ENCODE measurements around the gene CUL5.
"Not testable (repeated sequence)": the region's sequence is repeated elsewhere in the genome, so short reads cannot be mapped to it uniquely, and the experiment has no call there.

CUL5 gene

DNA sequence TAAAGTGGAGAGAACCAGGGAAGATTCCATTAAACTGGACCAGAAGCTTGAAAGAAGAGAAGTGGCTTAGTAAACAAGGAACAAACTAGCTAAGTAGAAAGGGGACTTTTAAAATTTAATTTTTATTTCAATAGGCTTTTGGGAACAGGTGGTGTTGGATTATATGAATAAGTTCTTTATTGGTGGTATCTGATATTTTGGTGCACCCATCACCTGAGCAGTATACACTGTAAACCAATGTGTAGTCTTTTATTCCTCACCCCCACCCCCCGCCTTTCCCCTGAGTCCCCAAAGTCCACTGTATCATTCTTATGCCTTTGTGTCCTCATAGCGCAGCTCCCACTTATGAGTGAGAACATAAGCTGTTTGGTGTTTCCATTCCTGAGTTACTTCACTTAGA is 120.1 kb downstream of the CUL5 start:
- Histone ChIP-seq H3K18ac (ENCODE audit: low read length) (no peak overlapping the region), H3K27ac (replicated peaks; ENCODE audit: low read length) (no peak overlapping the region), H3K9ac (ENCODE audit: low read depth, low read length, poor library complexity) (no peak overlapping the region), H3K4ac (ENCODE audit: low read length) (no peak overlapping the region), H3K23ac (ENCODE audit: low read depth, low read length, poor library complexity) (no peak overlapping the region), H3K79me1 (ENCODE audit: low read depth, low read length) (peaks cover 2% of the 10 kb centered on the region), H2BK12ac (ENCODE audit: low read length) (no peak overlapping the region), H2BK5ac (ENCODE audit: low read length) (no peak overlapping the region), H2BK15ac (ENCODE audit: low read length) (no peak overlapping the region), H3K4me3 (ENCODE audit: low read length in 2 of 2) (no peak overlapping the region), H3K4me2 (ENCODE audit: insufficient read depth, low read length, poor library complexity, severe bottlenecking) (no peak overlapping the region), H2AFZ (ENCODE audit: low read length) (no peak overlapping the region), H3K9me3 (replicated peaks in 1 of 2; ENCODE audit: control insufficient read depth in 2 of 2, insufficient read depth in 1 of 2, low read depth in 1 of 2, low read length in 2 of 2) (no peaks in the 10 kb centered on the region), H3K27me3 (ENCODE audit: control insufficient read depth in 3 of 3, insufficient read depth in 3 of 3, low read depth in 1 of 3, low read length in 3 of 3) (no peaks in the 10 kb centered on the region), H3K4me1 (ENCODE audit: control insufficient read depth in 2 of 2, insufficient read depth in 1 of 2, low read depth in 1 of 2, low read length in 2 of 2) (no peaks in the 10 kb centered on the region), H3K14ac (ENCODE audit: low read length) (no peak overlapping the region), H3K36me3 (replicated peaks in 1 of 2; ENCODE audit: control insufficient read depth in 2 of 2, insufficient read depth in 2 of 2, low read length in 2 of 2) (peaks cover 0 to 15% of the 10 kb centered on the region in 2 donors), H4K91ac (ENCODE audit: low read depth, low read length, poor library complexity) (no peak overlapping the region), H4K8ac (ENCODE audit: low read depth, low read length) (no peak overlapping the region), H2BK120ac (ENCODE audit: low read depth, low read length) (no peak overlapping the region), H2AK5ac (ENCODE audit: low read depth, low read length) (no peak overlapping the region)
- WGBS, 2 donors (ENCODE audit: extremely low coverage in 2 of 2, insufficient read length in 2 of 2, insufficient replicate concordance in 1 of 2), result no CpG with 5 or more reads among the region's 2 CpGs
- DNase-seq (ENCODE audit: low spot score), result no peak

DNA sequence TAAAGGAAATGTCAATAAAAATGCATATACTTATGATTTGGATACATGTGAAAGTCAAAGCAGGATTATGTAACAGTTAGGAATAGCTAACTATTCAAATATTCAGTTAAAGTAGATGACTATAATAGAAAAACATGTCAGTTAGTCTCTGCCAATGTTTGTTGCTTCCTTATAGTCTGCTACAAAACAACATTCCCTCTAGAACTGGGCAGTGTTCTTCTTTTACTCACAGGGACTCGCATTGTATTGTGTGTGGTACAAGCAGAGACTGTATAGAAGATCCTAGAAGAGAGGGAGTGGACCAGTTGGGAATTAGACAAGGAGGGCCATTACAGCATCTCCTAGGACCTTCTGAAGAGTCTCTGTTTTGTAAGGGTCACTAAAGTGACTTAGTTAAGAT is 123.3 kb downstream of the CUL5 start:
- H3K36me3 ChIP-seq (replicated peaks in 1 of 2; ENCODE audit: control insufficient read depth in 2 of 2, insufficient read depth in 2 of 2, low read length in 2 of 2), result peaks cover 0 to 34% of the 10 kb centered on the region in 2 donors
- no peak overlapping the region for H3K23ac ChIP-seq (ENCODE audit: low read depth, low read length, poor library complexity)
- WGBS, 2 donors (ENCODE audit: extremely low coverage in 2 of 2, insufficient read length in 2 of 2, insufficient replicate concordance in 1 of 2), result no CpG with 5 or more reads among the region's 1 CpG
- no peak overlapping the region for H3K9ac ChIP-seq (ENCODE audit: low read depth, low read length, poor library complexity)
- H2BK5ac ChIP-seq (ENCODE audit: low read length), result no peak overlapping the region
- no peak overlapping the region for H2BK12ac ChIP-seq (ENCODE audit: low read length)
- H3K27me3 ChIP-seq (ENCODE audit: control insufficient read depth in 3 of 3, insufficient read depth in 3 of 3, low read depth in 1 of 3, low read length in 3 of 3), result no peaks in the 10 kb centered on the region
- H3K18ac ChIP-seq (ENCODE audit: low read length), result no peak overlapping the region
- H3K14ac ChIP-seq (ENCODE audit: low read length), result no peak overlapping the region
- H3K4me1 ChIP-seq (ENCODE audit: control insufficient read depth in 2 of 2, insufficient read depth in 1 of 2, low read depth in 1 of 2, low read length in 2 of 2), result no peaks in the 10 kb centered on the region
- no peak overlapping the region for H2BK15ac ChIP-seq (ENCODE audit: low read length)
- H2AFZ ChIP-seq (ENCODE audit: low read length), result no peak overlapping the region
- no peak overlapping the region for H4K91ac ChIP-seq (ENCODE audit: low read depth, low read length, poor library complexity)
- no peak overlapping the region for H4K8ac ChIP-seq (ENCODE audit: low read depth, low read length)
- H3K79me1 ChIP-seq (ENCODE audit: low read depth, low read length), result no peaks in the 10 kb centered on the region
- H3K4ac ChIP-seq (ENCODE audit: low read length), result no peak overlapping the region
- no peak overlapping the region for H2AK5ac ChIP-seq (ENCODE audit: low read depth, low read length)
- no peak for DNase-seq (ENCODE audit: low spot score)
- no peak overlapping the region for H2BK120ac ChIP-seq (ENCODE audit: low read depth, low read length)
- no peak overlapping the region for H3K4me2 ChIP-seq (ENCODE audit: insufficient read depth, low read length, poor library complexity, severe bottlenecking)
- H3K9me3 ChIP-seq (replicated peaks in 1 of 2; ENCODE audit: control insufficient read depth in 2 of 2, insufficient read depth in 1 of 2, low read depth in 1 of 2, low read length in 2 of 2), result no peaks in the 10 kb centered on the region
- no peak overlapping the region for H3K4me3 ChIP-seq (ENCODE audit: low read length in 2 of 2)
- no peak overlapping the region for H3K27ac ChIP-seq (replicated peaks; ENCODE audit: low read length)

DNA sequence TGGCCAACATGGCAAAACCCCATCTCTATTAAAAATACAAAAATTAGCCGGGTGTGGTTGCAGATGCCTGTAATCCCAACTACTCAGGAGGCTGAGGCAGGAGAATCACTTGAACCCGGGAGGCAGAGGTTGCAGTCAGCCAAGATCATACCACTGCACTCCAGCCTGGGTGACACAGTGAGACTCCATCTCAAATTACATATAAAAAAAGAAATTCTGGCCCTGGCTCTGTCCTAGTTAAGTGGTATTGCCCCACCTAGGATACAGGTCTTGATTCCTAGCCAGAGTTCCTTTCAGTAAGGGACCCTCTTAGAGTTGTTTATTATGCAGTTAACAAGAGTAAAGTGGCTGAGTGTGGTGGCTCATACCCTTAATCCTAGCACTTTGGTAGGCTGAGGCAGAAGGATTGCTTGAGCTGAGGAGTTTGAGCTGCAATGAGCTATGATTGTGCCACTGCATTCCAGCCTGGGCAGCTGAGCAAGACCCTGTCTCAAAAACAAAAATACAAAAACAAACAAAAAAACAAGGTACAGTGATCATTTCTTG is 124.4 kb downstream of the CUL5 start:
- H2BK120ac ChIP-seq (ENCODE audit: low read depth, low read length); H3K9ac ChIP-seq (ENCODE audit: low read depth, low read length, poor library complexity); H3K9me3 ChIP-seq (replicated peaks in 1 of 2; ENCODE audit: control insufficient read depth in 2 of 2, insufficient read depth in 1 of 2, low read depth in 1 of 2, low read length in 2 of 2); H4K8ac ChIP-seq (ENCODE audit: low read depth, low read length); H3K4me2 ChIP-seq (ENCODE audit: insufficient read depth, low read length, poor library complexity, severe bottlenecking); H3K4me3 ChIP-seq (ENCODE audit: low read length in 2 of 2); H2AFZ ChIP-seq (ENCODE audit: low read length); H3K23ac ChIP-seq (ENCODE audit: low read depth, low read length, poor library complexity); H3K27ac ChIP-seq (replicated peaks; ENCODE audit: low read length); H2BK5ac ChIP-seq (ENCODE audit: low read length); H3K4me1 ChIP-seq (ENCODE audit: control insufficient read depth in 2 of 2, insufficient read depth in 1 of 2, low read depth in 1 of 2, low read length in 2 of 2); H3K79me1 ChIP-seq (ENCODE audit: low read depth, low read length); H2BK12ac ChIP-seq (ENCODE audit: low read length); H3K4ac ChIP-seq (ENCODE audit: low read length); H2AK5ac ChIP-seq (ENCODE audit: low read depth, low read length); DNase-seq (ENCODE audit: low spot score); H3K18ac ChIP-seq (ENCODE audit: low read length); H2BK15ac ChIP-seq (ENCODE audit: low read length); H3K27me3 ChIP-seq (ENCODE audit: control insufficient read depth in 3 of 3, insufficient read depth in 3 of 3, low read depth in 1 of 3, low read length in 3 of 3); H3K14ac ChIP-seq (ENCODE audit: low read length); H4K91ac ChIP-seq (ENCODE audit: low read depth, low read length, poor library complexity): not testable (repeated sequence)
- WGBS, 2 donors (ENCODE audit: extremely low coverage in 2 of 2, insufficient read length in 2 of 2, insufficient replicate concordance in 1 of 2), result no CpG with 5 or more reads among the region's 2 CpGs
- peaks cover 0 to 36% of the 10 kb centered on the region in 2 donors for H3K36me3 ChIP-seq (replicated peaks in 1 of 2; ENCODE audit: control insufficient read depth in 2 of 2, insufficient read depth in 2 of 2, low read length in 2 of 2)

DNA sequence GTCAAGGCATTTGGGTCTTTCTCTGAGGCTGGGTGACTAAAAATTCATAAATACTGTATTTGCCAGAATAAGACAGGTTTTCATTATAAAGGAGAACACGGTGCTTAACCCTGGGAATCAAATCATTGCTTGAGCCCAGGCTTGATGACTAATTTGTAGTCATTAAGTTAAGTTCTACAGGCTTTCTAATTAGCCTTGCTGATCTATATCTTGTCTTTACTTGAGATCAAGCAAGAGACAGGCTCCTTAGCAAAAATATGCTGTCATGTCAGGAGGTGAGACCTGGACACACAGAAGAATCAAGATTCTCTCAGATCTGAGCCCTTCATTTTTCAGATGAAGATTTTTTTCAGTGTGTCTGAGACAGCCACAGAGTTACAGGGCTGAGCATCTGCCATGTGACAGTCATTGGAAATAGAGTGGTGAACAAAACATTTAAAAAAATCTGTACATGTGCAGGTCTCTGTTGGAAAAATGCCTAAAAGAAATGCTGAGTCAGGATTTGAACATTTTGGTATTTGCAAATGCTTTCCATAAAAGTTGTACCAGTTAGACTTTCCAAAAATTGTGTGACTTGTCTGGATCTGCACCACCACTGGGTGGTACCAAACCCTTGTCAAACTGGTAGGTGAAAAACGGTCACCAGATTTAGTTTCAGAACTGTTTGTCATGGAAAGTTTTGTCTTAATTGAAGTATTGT is 127.3 kb downstream of the CUL5 start:
- no peak overlapping the region for H2BK120ac ChIP-seq (ENCODE audit: low read depth, low read length)
- DNase-seq (ENCODE audit: low spot score), result no peak
- no CpG with 5 or more reads among the region's 2 CpGs for WGBS, 2 donors (ENCODE audit: extremely low coverage in 2 of 2, insufficient read length in 2 of 2, insufficient replicate concordance in 1 of 2)
- H3K79me1 ChIP-seq (ENCODE audit: low read depth, low read length), result no peaks in the 10 kb centered on the region
- H3K27ac ChIP-seq (replicated peaks; ENCODE audit: low read length), result no peak overlapping the region
- H3K4ac ChIP-seq (ENCODE audit: low read length), result no peak overlapping the region
- H2BK5ac ChIP-seq (ENCODE audit: low read length), result no peak overlapping the region
- H2AK5ac ChIP-seq (ENCODE audit: low read depth, low read length), result no peak overlapping the region
- H3K18ac ChIP-seq (ENCODE audit: low read length), result no peak overlapping the region
- H4K91ac ChIP-seq (ENCODE audit: low read depth, low read length, poor library complexity), result no peak overlapping the region
- no peak overlapping the region for H3K23ac ChIP-seq (ENCODE audit: low read depth, low read length, poor library complexity)
- H2AFZ ChIP-seq (ENCODE audit: low read length), result no peak overlapping the region
- H3K36me3 ChIP-seq (replicated peaks in 1 of 2; ENCODE audit: control insufficient read depth in 2 of 2, insufficient read depth in 2 of 2, low read length in 2 of 2), result peaks cover 0 to 55% of the 10 kb centered on the region in 2 donors
- no peak overlapping the region for H2BK12ac ChIP-seq (ENCODE audit: low read length)
- no peaks in the 10 kb centered on the region for H3K27me3 ChIP-seq (ENCODE audit: control insufficient read depth in 3 of 3, insufficient read depth in 3 of 3, low read depth in 1 of 3, low read length in 3 of 3)
- H3K9ac ChIP-seq (ENCODE audit: low read depth, low read length, poor library complexity), result no peak overlapping the region
- no peak overlapping the region for H4K8ac ChIP-seq (ENCODE audit: low read depth, low read length)
- no peak overlapping the region for H3K4me3 ChIP-seq (ENCODE audit: low read length in 2 of 2)
- no peaks in the 10 kb centered on the region for H3K4me1 ChIP-seq (ENCODE audit: control insufficient read depth in 2 of 2, insufficient read depth in 1 of 2, low read depth in 1 of 2, low read length in 2 of 2)
- H3K9me3 ChIP-seq (replicated peaks in 1 of 2; ENCODE audit: control insufficient read depth in 2 of 2, insufficient read depth in 1 of 2, low read depth in 1 of 2, low read length in 2 of 2), result no peaks in the 10 kb centered on the region
- H3K4me2 ChIP-seq (ENCODE audit: insufficient read depth, low read length, poor library complexity, severe bottlenecking), result no peak overlapping the region
- no peak overlapping the region for H3K14ac ChIP-seq (ENCODE audit: low read length)
- H2BK15ac ChIP-seq (ENCODE audit: low read length), result no peak overlapping the region

All from neuronal stem cell (in vitro differentiated cells).